Measurements from ENCODE around the gene TUBGCP6.

DNA sequence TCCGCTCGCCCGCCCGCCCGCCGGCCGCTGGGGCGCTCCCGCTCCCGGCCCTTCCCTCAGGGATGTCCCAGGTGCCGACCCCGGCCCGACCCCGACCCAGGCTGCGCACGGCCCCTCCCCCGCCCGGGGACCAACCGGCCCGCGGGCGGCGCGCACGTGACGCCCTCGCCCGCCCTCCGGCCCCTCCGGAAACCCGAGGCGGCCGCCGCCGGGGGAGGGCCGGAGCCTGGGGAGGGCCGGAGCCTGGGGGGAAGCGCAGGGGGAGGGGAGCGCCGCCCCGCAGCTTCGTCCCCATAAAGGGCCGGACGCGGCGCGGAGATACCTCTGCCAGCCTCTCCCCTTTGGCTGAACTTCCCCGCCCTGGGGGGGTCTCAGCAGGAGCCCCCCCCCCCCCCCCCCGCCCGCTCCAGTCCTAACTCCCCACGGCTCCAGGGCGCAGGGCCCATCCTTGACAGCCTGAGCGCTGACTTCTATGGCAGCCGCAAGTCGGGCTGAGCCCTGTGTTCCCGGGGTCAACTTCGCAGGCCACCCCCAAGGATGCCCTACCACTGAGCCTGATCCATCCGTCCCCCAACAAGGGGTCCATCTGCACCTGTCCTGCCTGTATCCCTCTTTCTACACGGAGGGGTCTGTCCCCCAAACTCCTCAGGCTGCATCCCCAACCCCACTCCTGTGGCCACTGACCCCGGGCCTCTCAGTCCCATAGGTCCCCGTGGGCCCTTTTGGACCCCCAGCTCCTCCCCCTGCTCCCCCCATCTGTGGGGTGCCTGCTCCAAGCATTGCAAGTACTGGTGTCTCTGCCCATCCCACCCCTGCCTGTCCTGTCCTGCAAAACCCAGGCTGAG lies 17.0 kb upstream of the TUBGCP6 start, which contains the start of gene MAPK12:
- no peak for TF ChIP-seq POLR2A (IDR thresholded peaks at IDR 0.05; ENCODE audit: extremely low read depth, insufficient read length)
- TF ChIP-seq, protein P1, sequence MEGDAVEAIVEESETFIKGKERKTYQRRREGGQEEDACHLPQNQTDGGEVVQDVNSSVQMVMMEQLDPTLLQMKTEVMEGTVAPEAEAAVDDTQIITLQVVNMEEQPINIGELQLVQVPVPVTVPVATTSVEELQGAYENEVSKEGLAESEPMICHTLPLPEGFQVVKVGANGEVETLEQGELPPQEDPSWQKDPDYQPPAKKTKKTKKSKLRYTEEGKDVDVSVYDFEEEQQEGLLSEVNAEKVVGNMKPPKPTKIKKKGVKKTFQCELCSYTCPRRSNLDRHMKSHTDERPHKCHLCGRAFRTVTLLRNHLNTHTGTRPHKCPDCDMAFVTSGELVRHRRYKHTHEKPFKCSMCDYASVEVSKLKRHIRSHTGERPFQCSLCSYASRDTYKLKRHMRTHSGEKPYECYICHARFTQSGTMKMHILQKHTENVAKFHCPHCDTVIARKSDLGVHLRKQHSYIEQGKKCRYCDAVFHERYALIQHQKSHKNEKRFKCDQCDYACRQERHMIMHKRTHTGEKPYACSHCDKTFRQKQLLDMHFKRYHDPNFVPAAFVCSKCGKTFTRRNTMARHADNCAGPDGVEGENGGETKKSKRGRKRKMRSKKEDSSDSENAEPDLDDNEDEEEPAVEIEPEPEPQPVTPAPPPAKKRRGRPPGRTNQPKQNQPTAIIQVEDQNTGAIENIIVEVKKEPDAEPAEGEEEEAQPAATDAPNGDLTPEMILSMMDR (IDR thresholded peaks at IDR 0.05; ENCODE audit: low read depth, low read length), result no peak
